Measurements from ENCODE around the gene RGL2.
"Not testable (repeated sequence)": the region's sequence is repeated elsewhere in the genome, so short reads cannot be mapped to it uniquely, and the experiment has no call there.

RGL2 gene

GRCh38 chr6:33298773-33299236, at the start of gene RGL2:
Gene RGL2 (minus strand): TSS chr6:33298942. CDS start chr6:33298610, 332 bp downstream.
- DNase-seq (ENCODE audit: low read depth) = no peak

GRCh38 chr6:33347816-33348215, 49.1 kb upstream of the RGL2 start:
- DNase-seq (ENCODE audit: low read depth) = no peak

GRCh38 chr6:33346972-33347371, 48.2 kb upstream of the RGL2 start:
- DNase-seq (ENCODE audit: low read depth) = not testable (repeated sequence)

GRCh38 chr6:33344701-33345697, 46.3 kb upstream of the RGL2 start:
- peak; percentile 35 for DNase-seq (ENCODE audit: low read depth)

DNA sequence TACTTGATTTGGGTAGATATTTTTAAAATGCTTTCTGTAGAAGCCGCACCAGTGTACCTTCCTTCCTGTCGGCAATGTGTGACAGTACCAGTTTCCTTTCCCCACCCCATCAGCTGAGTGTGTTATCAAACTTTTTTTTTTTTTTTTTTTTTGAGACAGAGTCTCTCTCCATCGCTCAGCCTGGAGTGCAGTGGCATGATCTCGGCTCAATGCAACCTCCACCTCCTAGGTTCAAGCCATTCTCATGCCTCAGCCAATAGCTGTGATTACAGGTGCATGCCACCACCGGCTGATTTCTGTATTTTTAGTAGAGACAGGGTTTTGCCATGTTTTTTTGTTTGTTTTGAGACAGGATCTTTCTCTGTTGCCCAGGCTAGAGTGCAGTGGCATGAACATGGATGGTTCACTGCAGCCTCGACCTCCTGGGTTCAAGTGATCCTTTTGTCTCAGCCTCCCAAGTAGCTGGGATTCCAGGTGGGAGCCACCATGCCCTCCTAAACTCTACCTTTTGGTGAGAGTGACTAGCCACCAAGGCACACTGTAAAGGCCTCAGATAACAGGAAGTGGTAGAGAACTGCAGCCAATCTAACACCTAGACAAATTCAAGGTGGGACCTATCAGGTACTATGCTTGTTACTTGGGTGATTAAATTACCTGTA, 45.3 kb upstream of the RGL2 start:
- peak; percentile 13 for DNase-seq (ENCODE audit: low read depth)

- not testable (repeated sequence) for DNase-seq (ENCODE audit: low read depth)
Observed at GRCh38 chr6:33343606-33343952, 44.8 kb upstream of the RGL2 start.

DNA sequence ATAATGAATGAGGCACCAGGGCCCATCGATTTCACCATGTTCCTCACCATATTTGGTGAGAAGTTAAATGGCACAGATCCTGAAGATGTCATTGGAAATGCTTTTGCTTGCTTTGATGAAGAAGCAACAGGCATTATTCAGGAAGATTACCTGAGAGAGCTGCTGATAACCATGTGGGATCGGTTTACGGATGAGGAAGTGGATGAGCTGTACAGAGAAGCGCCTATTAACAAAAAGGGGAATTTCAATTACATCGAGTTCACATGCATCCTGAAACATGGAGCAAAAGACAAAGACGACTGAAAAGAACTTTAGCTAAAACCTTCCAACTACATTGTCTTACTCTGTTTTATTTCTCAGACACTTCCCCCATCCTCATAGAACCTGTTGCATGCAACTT, 40.5 kb upstream of the RGL2 start:
- DNase-seq (ENCODE audit: low read depth) = no peak

DNA sequence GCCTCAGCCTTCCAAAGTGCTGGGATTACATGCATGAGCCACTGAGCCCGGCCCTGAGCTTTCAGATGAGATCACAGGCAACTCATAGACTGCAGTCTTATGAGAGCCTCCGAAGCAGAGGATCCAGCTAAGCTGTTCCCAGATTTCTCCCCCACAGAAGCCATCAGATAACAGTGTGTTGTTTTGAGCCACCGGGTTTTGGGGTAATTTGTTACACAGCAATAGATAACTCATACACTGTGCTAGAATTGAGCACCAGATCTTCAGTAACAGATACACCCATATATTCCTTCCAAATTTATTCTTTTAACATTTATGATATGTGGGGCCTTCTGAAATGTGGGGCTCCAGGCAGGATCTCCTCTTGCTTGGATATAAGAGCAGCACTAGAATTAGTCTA, 37.8 kb upstream of the RGL2 start:
- no peak for DNase-seq (ENCODE audit: low read depth)

DNA sequence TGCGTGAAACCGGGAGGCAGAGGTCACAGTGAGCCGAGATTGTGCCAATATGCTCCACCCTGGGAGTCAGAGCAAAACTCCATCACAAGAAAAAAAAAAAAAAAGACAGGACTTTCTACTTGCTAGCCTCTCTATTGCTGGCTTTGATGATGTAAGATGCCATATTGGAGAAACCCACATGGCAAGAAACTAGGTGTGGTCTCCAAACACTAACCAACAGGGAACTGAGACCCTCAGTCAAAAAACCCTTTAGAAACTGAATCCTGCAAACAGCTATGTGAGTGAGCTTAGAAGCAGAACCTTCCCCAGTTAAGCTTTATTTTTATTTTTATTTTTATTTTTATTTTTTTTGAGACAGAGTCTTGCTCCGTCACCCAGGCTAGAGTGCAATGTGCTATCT, 37.2 kb upstream of the RGL2 start:
- DNase-seq (ENCODE audit: low read depth) = no peak

DNA sequence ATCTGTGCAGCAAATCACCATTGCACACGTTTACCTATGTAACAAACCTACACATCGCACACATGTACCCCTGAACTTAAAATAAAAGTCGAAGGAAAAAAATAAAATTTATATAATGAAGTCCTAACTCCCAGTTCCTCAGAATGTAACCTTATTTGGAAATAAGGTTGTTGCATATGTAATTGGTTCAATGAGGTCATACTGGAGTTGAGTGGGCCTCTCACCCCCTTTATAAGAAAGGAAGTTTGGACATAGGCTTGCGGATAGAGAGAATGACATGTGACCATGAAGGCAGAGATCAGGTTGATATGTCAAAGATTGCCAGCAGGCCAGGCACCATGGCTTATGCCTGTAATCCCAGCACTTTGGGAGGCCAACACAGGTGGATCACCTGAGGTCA, 34.9 kb upstream of the RGL2 start:
- no peak for DNase-seq (ENCODE audit: low read depth)

- DNase-seq (ENCODE audit: low read depth) = no peak
Observed at GRCh38 chr6:33330736-33331135, 32.0 kb upstream of the RGL2 start.

DNA sequence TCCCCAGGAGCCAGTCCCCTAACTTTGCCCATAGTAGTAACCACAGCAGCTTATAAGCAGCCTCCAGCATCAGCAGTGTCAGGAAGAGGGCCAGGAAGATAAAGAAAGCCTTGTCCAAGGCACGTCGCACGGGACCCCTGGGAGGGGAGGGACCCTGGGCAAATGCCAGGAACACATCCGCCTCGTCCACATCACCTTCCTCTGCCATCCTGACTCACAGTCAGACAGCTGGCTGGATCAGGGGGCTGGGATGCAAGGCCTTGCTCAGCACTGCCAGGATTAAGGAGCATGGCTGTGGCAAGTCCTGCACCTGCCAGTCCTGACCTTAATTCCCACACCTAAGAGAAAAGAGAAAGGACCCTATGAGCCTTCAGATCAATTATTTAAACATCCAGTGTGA, 30.3 kb upstream of the RGL2 start:
- no peak for DNase-seq (ENCODE audit: low read depth)

DNA sequence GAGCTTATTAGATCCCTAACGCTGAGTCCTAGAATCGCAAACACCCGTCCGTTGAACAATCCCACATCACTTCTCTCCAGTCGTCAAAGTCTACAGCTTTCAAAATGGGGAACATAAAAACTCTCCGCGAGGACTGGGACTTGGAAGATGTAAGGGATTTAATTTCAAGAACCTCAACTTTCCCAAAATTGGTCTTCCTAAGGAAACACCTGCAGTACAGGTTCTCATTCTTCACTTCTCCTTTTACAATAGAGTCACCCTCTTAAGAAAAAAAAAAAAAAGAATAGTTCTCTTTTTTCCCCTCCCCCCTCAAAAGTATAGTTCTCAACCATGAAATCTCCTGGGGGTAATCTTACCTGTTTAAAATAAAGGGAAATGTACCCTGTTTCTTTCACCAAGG, 25.4 kb upstream of the RGL2 start:
- no peak for DNase-seq (ENCODE audit: low read depth)

- no peak for DNase-seq (ENCODE audit: low read depth)
Observed at GRCh38 chr6:33323623-33323948, 24.8 kb upstream of the RGL2 start.

GRCh38 chr6:33321227-33321626, 22.5 kb upstream of the RGL2 start:
- DNase-seq (ENCODE audit: low read depth) = no peak

DNA sequence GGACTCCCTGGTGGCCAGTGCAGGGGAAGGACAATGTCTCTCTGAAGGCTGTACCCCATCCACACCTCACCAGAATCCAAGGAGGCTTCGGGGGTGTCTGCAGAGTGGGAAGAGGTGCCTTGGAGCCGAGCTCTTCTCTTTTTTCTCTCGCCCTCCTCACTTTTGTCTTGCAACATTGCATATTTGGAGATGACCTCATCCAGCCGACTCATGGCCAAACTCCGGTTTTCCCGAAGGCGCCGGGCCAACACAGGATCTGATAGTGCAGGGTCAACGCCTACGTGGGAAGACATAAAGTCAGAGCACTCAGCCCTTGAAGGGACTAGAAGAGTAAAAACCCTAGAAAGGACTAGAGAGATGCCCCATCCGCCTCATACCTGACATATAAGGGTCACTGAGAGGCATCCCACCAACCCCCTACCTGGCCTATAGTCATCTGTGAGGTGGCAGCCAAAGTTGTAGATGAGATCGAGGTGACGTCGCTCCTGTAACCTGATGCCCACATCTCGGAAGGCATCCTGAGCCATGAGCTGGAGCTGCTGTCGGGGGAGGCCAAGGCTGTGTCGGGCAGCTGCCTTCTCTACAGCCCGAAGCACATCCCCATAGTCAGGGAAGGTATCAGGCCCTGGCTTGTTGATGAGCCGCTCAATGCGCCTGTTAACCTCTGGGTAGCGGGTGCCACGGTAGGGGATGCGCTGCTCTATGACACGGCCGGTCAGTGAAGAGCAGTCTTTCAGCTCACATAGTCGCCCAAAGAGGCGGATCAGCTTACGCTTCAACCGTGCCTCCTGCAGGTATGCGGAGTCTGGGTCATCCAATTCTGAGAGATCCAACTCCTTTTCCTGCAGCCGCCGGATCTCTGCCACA, 21.8 kb upstream of the RGL2 start:
- DNase-seq (ENCODE audit: low read depth) = no peak

DNA sequence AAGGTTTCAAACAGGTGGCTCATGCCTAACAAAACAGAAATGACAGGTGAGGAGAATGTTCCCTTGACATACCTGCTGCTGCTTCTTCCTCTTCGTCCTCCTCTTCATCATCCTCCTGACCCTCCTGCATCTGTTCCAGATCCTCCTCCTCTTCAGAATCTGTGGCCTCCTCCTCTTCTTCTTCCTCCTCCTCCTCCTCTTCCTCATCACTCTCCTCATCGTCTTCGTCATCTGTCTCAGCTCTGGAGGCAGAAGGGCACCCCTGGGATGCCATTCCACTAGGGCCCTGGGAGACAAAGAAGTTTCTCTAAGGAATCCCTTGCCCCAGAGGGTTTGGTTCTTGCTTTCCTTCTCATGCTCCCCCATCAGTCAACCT, 21.2 kb upstream of the RGL2 start:
- DNase-seq (ENCODE audit: low read depth) = no peak

- no peak for DNase-seq (ENCODE audit: low read depth)
Observed at GRCh38 chr6:33318426-33319073, 19.8 kb upstream of the RGL2 start.

- DNase-seq (ENCODE audit: low read depth) = peak; percentile 90
Observed at GRCh38 chr6:33317669-33318425, 19.1 kb upstream of the RGL2 start, which contains the start of gene ZBTB22. Gene ZBTB22 (minus strand): TSS chr6:33317744. CDS start chr6:33316916, 828 bp downstream.

DNA sequence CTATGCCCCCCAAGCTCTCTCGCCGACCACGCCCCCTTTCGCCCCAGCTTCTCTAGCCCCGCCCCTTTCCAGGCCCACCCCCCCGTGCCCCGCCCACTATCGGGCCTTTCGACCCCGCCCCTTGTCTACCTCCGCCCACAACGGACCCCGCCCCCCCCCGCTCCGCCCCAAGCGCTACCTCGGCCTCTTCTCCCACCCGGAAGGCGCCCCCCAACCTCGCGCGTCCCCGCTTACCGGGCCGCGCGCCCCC, 18.6 kb upstream of the RGL2 start:
- DNase-seq (ENCODE audit: low read depth) = no peak

Data from stimulated activated CD8-positive, alpha-beta memory T cell treated with anti-CD3 and anti-CD28 coated beads, Interleukin-12 subunit alpha, Interleukin-12 subunit beta, amount 100 ng/mL, for 4 hours (primary cell).